HepG2 (cell line): ENCODE measurements around the gene FNDC4. TPM values are rescaled to one million over a fixed set of nuclear protein-coding genes. Genes with fewer than 3 reads are reported as not detected.

ENCODE experiments used
- BORCS8-MEF2B ChIP-seq: sonication (generic); formaldehyde crosslinking; IDR thresholded peaks from 2 replicates; pipeline ENCODE4 v1.8.0; 2022; ENCODE audit warnings: mild to moderate bottlenecking, missing genetic modification reagents
- CCDC6 ChIP-seq: sonication (generic); formaldehyde crosslinking; IDR thresholded peaks from 2 replicates; pipeline ENCODE4 v1.8.1; 2022; ENCODE audit warnings: mild to moderate bottlenecking, missing genetic modification reagents, moderate library complexity
- GATAD1 ChIP-seq: IDR thresholded peaks from 2 replicates; pipeline ENCODE4 v1.6.1; 2016; ENCODE audit warnings: missing genetic modification reagents, missing compliant biosample characterization
- IRX3 ChIP-seq: sonication (generic); formaldehyde crosslinking; IDR thresholded peaks from 2 replicates; pipeline ENCODE4 v1.8.1; 2023; ENCODE audit warnings: mild to moderate bottlenecking, low read depth, missing genetic modification reagents, borderline replicate concordance
- MEIS2 ChIP-seq: sonication (generic); formaldehyde crosslinking; IDR thresholded peaks from 2 replicates; pipeline ENCODE4 v1.9.0; 2021; ENCODE audit warnings: mild to moderate bottlenecking, missing genetic modification reagents
- NPAS2 ChIP-seq: sonication (generic); formaldehyde crosslinking; IDR thresholded peaks from 2 replicates; pipeline ENCODE4 v1.8.0; 2022; ENCODE audit warnings: mild to moderate bottlenecking, missing genetic modification reagents, borderline replicate concordance
- PHB2 ChIP-seq: fragments of 450-650 bp; IDR thresholded peaks from 2 replicates; pipeline ENCODE4 v1.6.1; 2018; ENCODE audit not compliant: partially characterized antibody
- PHF5A ChIP-seq: IDR thresholded peaks from one replicate; pipeline ENCODE4 v1.6.1; 2018; ENCODE audit warnings: low read depth, missing genetic modification reagents; ENCODE audit not compliant: unreplicated experiment
- REPIN1 ChIP-seq: sonication (generic); formaldehyde crosslinking; IDR thresholded peaks from 2 replicates; pipeline ENCODE4 v1.8.0; 2022; ENCODE audit warnings: missing genetic modification reagents, low read depth, mild to moderate bottlenecking, borderline replicate concordance
- SP2 ChIP-seq: sonication (generic); formaldehyde crosslinking; IDR thresholded peaks from 2 replicates; pipeline ENCODE4 v1.5.1; 2020; ENCODE audit warnings: mild to moderate bottlenecking, missing genetic modification reagents
- TBP ChIP-seq: sonication (generic); formaldehyde crosslinking; IDR thresholded peaks from 2 replicates; pipeline ENCODE4 v1.5.0; 2020; ENCODE audit warnings: missing genetic modification reagents
- TBX3 ChIP-seq: fragments of 450-650 bp; IDR thresholded peaks from 2 replicates; pipeline ENCODE4 v1.6.1; 2017; ENCODE audit warnings: antibody characterized with exemption, mild to moderate bottlenecking, inconsistent platforms, borderline replicate concordance
- ZC3H13 ChIP-seq: sonication (generic); formaldehyde crosslinking; IDR thresholded peaks from 2 replicates; pipeline ENCODE4 v1.8.1; 2023; ENCODE audit warnings: mild to moderate bottlenecking, missing genetic modification reagents, moderate library complexity
- ZKSCAN1 ChIP-seq: fragments of 150-350 bp; IDR thresholded peaks from 2 replicates; pipeline ENCODE4 v1.6.1; 2014; ENCODE audit warnings: low read length
- ZNF225 ChIP-seq: sonication (generic); formaldehyde crosslinking; IDR thresholded peaks from 2 replicates; pipeline ENCODE4 v1.4.0; 2020; ENCODE audit warnings: mild to moderate bottlenecking, missing genetic modification reagents
- ZNF282 ChIP-seq: fragments of 450-650 bp; IDR thresholded peaks from 2 replicates; pipeline ENCODE4 v1.6.1; 2018; ENCODE audit not compliant: partially characterized antibody
- ZNF484 ChIP-seq: sonication (generic); formaldehyde crosslinking; IDR thresholded peaks from 2 replicates; pipeline ENCODE4 v1.5.1; 2020; ENCODE audit warnings: mild to moderate bottlenecking, low read depth, missing genetic modification reagents, borderline replicate concordance
- ZNF562 ChIP-seq: sonication (generic); formaldehyde crosslinking; IDR thresholded peaks from 2 replicates; pipeline ENCODE4 v1.8.0; 2022; ENCODE audit warnings: missing genetic modification reagents, borderline replicate concordance
- ZNF629 ChIP-seq: sonication (generic); formaldehyde crosslinking; conservative IDR thresholded peaks from 2 replicates; pipeline ENCODE4 v1.5.0; 2020; ENCODE audit warnings: missing genetic modification reagents
- polyA plus RNA-seq, 8 experiments: library from polyadenylated mRNA; depleted of rRNA in 3 of 8; stranded (reverse) in 7 of 8; unstranded in 1 of 8; fragments of >200 nt; fragmentation: Illumina TruSeq in 4 of 8; extraction: Trizol in 4 of 8; gene quantifications; 2 replicates each; pipeline versions ENCODE4 v1.2.1 to v1.2.3, GENCODE V29; 2011 to 2016; ENCODE audit warnings: low read depth in 4 of 8, missing spikeins in 1 of 8, mixed read lengths in 1 of 8; ENCODE audit not compliant: insufficient read depth in 1 of 8
- total RNA-seq, 5 experiments: library from RNA; depleted of rRNA; stranded (reverse); fragments of >200 nt; fragmentation: Illumina TruSeq; extraction: Trizol; gene quantifications; 2 replicates each; pipeline ENCODE4 v1.2.3, GENCODE V29; 2016; ENCODE audit warnings: low read depth in 1 of 5
- TF ChIP-seq, protein P1 (sequence below): sonication (generic); formaldehyde crosslinking; IDR thresholded peaks from 2 replicates; pipeline ENCODE4 v1.5.0; 2020; ENCODE audit warnings: missing genetic modification reagents, mild to moderate bottlenecking, borderline replicate concordance
- TF ChIP-seq, protein P2 (sequence below): sonication (generic); formaldehyde crosslinking; IDR thresholded peaks from 2 replicates; pipeline ENCODE4 v1.8.1; 2023; ENCODE audit warnings: mild to moderate bottlenecking, inconsistent platforms, moderate library complexity, missing genetic modification reagents, borderline replicate concordance
- TF ChIP-seq, protein P3 (sequence below): sonication (generic); formaldehyde crosslinking; IDR thresholded peaks from 2 replicates; pipeline ENCODE4 v1.4.0; 2020; ENCODE audit warnings: low read depth, mild to moderate bottlenecking, missing genetic modification reagents
- TF ChIP-seq, protein P4 (sequence below): sonication (generic); formaldehyde crosslinking; IDR thresholded peaks from 2 replicates; pipeline ENCODE4 v1.4.0; 2020; ENCODE audit warnings: missing genetic modification reagents, borderline replicate concordance

Gene FNDC4
- total and polyA plus RNA-seq, 2 of the 13 experiments (the other 11 are each of a cell fraction or from before 2014, with no cell fraction given): 9.0 to 17.4 TPM

DNA sequence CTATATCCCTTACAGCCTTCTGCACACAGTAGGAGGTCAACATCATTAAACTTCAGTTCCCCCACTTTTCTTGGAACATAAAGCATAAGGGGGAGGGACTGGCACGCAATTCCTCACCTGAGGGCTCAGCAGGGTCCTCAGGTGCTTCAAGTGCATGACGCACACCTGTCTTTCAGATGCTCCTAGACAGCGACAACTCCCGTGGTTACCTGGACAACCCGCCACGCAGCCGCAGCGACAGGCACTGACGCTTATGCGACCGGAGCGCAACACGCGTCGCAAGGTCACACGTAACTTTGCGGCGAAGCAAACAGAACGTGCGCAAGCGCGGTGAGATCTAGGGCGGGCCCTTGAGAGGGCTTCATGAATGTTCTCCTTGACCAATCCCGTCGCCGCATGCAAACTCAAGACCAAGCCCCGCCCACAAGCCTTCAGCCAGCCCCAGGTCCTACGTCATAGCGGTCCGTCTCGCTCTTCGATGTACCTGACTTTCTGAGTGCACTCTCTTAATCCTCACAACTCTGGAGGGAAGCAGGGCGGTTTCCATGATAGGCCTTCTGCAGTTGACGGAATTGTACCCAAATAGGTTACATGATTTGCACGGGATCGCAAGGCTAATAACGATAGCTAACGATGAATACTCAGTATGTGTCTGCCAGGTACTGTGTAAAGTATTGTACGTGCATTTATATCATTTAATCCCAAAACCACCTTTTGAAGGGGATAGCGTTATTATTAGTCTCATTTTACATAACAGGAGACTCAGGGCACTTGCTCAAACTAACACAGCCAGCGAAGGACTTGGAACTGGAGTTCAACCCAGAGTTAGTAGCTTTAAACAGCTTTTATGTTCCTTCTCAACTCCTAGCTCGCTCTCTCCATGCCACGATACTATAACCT lies 5.3 kb downstream of the FNDC4 start, which contains the start of gene IFT172 (continued):
- no peak for TF ChIP-seq ZNF484 (CRISPR knock-in tag)
- TF ChIP-seq GATAD1 (CRISPR knock-in tag): peak; percentile 96
- TF ChIP-seq, protein P1, sequence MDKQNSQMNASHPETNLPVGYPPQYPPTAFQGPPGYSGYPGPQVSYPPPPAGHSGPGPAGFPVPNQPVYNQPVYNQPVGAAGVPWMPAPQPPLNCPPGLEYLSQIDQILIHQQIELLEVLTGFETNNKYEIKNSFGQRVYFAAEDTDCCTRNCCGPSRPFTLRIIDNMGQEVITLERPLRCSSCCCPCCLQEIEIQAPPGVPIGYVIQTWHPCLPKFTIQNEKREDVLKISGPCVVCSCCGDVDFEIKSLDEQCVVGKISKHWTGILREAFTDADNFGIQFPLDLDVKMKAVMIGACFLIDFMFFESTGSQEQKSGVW (CRISPR knock-in tag): no peak
- TF ChIP-seq ZNF225: peak; percentile 93
- TF ChIP-seq, protein P2, sequence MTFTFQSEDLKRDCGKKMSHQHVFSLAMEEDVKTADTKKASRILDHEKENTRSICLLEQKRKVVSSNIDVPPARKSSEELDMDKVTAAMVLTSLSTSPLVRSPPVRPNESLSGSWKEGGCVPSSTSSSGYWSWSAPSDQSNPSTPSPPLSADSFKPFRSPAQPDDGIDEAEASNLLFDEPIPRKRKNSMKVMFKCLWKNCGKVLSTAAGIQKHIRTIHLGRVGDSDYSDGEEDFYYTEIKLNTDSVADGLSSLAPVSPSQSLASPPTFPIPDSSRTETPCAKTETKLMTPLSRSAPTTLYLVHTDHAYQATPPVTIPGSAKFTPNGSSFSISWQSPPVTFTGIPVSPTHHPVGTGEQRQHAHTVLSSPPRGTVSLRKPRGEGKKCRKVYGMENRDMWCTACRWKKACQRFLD (CRISPR knock-in tag): no peak
- no peak for TF ChIP-seq TBP
- TF ChIP-seq ZNF282: no peak
- no peak for TF ChIP-seq ZNF562 (CRISPR knock-in tag)
- no peak for TF ChIP-seq NPAS2 (CRISPR knock-in tag)
- TF ChIP-seq, protein P3, sequence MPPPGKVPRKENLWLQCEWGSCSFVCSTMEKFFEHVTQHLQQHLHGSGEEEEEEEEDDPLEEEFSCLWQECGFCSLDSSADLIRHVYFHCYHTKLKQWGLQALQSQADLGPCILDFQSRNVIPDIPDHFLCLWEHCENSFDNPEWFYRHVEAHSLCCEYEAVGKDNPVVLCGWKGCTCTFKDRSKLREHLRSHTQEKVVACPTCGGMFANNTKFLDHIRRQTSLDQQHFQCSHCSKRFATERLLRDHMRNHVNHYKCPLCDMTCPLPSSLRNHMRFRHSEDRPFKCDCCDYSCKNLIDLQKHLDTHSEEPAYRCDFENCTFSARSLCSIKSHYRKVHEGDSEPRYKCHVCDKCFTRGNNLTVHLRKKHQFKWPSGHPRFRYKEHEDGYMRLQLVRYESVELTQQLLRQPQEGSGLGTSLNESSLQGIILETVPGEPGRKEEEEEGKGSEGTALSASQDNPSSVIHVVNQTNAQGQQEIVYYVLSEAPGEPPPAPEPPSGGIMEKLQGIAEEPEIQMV (CRISPR knock-in tag): 0 out of 2 replicates have a peak, but pooled peaks have one; percentile 27
- TF ChIP-seq, protein P4, sequence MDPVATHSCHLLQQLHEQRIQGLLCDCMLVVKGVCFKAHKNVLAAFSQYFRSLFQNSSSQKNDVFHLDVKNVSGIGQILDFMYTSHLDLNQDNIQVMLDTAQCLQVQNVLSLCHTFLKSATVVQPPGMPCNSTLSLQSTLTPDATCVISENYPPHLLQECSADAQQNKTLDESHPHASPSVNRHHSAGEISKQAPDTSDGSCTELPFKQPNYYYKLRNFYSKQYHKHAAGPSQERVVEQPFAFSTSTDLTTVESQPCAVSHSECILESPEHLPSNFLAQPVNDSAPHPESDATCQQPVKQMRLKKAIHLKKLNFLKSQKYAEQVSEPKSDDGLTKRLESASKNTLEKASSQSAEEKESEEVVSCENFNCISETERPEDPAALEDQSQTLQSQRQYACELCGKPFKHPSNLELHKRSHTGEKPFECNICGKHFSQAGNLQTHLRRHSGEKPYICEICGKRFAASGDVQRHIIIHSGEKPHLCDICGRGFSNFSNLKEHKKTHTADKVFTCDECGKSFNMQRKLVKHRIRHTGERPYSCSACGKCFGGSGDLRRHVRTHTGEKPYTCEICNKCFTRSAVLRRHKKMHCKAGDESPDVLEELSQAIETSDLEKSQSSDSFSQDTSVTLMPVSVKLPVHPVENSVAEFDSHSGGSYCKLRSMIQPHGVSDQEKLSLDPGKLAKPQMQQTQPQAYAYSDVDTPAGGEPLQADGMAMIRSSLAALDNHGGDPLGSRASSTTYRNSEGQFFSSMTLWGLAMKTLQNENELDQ (CRISPR knock-in tag): peak; percentile 68; the same call in 1 of the 2 replicates
- TF ChIP-seq MEIS2 (CRISPR knock-in tag): no peak
- no peak for TF ChIP-seq ZC3H13 (CRISPR knock-in tag)
- TF ChIP-seq ZKSCAN1: peak; percentile 96
- TF ChIP-seq TBX3: no peak
- TF ChIP-seq BORCS8-MEF2B (CRISPR knock-in tag): peak; percentile 71; the same call in 1 of the 2 replicates
- TF ChIP-seq REPIN1: peak; percentile 70; the same call in 1 of the 2 replicates
- no peak for TF ChIP-seq PHB2
- peak; percentile 87; the same call in 1 of the 2 replicates for TF ChIP-seq CCDC6 (CRISPR knock-in tag)
- TF ChIP-seq ZNF629 (CRISPR knock-in tag): no peak
- peak; percentile 82 for TF ChIP-seq PHF5A
- no peak for TF ChIP-seq SP2 (CRISPR knock-in tag)
- TF ChIP-seq IRX3 (CRISPR knock-in tag): peak; percentile 70; the same call in 1 of the 2 replicates
